Type B pancreatic cell (in vitro differentiated cells): ENCODE data around the gene LSM14A. TPM values are rescaled to one million over a fixed set of nuclear protein-coding genes. Genes with fewer than 3 reads are reported as not detected.
A peak's percentile ranks its signal among the peaks of the same experiment; 100 is the strongest.

ENCODE experiments used
- DNase-seq: peaks from one replicate; pipeline ENCODE4 v3.0.0; 2021; ENCODE audit warnings: mixed read lengths; ENCODE audit not compliant: unreplicated experiment; ENCODE audit errors: extremely low spot score
- H3K27ac Mint-ChIP-seq: 2 replicates; pipeline ENCODE4 v1.8.0; 2021; ENCODE audit warnings: mild to moderate bottlenecking, mixed read lengths
- H3K27me3 Mint-ChIP-seq: 2 replicates; pipeline ENCODE4 v1.8.0; 2021; ENCODE audit warnings: mixed read lengths
- H3K36me3 Mint-ChIP-seq: 2 replicates; pipeline ENCODE4 v1.8.0; 2021; ENCODE audit warnings: mixed read lengths
- H3K4me1 Mint-ChIP-seq: one replicate; pipeline ENCODE4 v1.8.0; 2021; ENCODE audit warnings: mixed read lengths; ENCODE audit not compliant: unreplicated experiment
- H3K4me3 Mint-ChIP-seq: 2 replicates; pipeline ENCODE4 v1.8.0; 2021; ENCODE audit warnings: mild to moderate bottlenecking, mixed read lengths
- H3K9me3 Mint-ChIP-seq: 2 replicates; pipeline ENCODE4 v1.8.0; 2021; ENCODE audit warnings: mixed read lengths
- total RNA-seq: library from RNA; stranded (reverse); gene quantifications from 2 replicates; pipeline ENCODE4 v1.2.1, GENCODE V29; 2021; ENCODE audit warnings: low replicate concordance
- TF ChIP-seq, protein P1 (sequence below): fragments of 200-600 bp; sonication (generic); conservative IDR thresholded peaks from 2 replicates; pipeline ENCODE4 v1.5.0; 2021; ENCODE audit warnings: antibody characterized with exemption, mild to moderate bottlenecking

Gene LSM14A
- total RNA-seq, 1 donor from 2014 or later: 112 TPM

DNA sequence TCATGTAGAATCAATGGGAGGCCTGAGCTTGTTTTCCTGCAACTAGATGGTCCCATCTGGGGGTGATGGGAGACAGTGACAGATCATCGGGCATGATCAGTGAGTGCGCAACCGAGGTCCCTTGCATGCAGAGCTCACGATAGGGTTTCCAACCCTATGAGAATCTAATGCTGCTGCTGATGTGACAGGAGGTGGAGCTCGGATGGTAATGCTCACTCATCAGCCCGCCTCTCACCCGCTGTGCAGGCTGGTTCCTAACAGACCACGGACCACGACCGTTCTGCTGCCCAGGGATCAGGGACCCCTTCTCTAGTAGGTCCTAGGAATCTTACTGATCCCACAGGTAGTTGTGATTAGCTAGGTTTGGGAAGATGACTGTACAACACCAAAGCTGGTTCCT, 58.5 kb downstream of the LSM14A start:
- Mint-ChIP-seq H3K27me3 (no peaks in the 10 kb centered on the region), H3K4me1 (peaks cover 3% of the 10 kb centered on the region), H3K36me3 (peaks cover 14% of the 10 kb centered on the region), H3K4me3 (no peak overlapping the region), H3K27ac (no peak overlapping the region), H3K9me3 (no peaks in the 10 kb centered on the region)
- no peak for DNase-seq
- TF ChIP-seq, protein P1, sequence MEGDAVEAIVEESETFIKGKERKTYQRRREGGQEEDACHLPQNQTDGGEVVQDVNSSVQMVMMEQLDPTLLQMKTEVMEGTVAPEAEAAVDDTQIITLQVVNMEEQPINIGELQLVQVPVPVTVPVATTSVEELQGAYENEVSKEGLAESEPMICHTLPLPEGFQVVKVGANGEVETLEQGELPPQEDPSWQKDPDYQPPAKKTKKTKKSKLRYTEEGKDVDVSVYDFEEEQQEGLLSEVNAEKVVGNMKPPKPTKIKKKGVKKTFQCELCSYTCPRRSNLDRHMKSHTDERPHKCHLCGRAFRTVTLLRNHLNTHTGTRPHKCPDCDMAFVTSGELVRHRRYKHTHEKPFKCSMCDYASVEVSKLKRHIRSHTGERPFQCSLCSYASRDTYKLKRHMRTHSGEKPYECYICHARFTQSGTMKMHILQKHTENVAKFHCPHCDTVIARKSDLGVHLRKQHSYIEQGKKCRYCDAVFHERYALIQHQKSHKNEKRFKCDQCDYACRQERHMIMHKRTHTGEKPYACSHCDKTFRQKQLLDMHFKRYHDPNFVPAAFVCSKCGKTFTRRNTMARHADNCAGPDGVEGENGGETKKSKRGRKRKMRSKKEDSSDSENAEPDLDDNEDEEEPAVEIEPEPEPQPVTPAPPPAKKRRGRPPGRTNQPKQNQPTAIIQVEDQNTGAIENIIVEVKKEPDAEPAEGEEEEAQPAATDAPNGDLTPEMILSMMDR: no peak

DNA sequence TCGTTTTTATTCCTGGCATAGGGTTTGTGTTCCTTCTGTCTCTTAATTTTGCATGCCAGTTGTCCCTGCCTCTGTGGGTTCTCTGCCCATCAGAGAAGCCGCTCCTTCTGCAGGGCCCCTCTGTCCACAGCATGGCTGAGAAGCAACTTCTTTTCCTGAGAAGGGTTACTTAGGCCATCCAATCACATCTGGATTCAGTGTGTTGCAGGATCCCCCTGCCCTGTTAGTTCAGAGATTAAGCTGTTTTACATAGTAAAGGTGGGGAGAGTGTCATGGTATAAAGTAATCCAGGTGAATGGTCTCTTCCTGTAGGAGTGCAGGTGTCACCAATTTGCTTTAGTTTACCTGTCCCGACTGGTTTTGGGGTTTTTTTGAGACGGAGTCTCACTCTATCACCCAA, 59.1 kb downstream of the LSM14A start:
- no peak overlapping the region for H3K27ac Mint-ChIP-seq
- H3K4me3 Mint-ChIP-seq: no peak overlapping the region
- H3K4me1 Mint-ChIP-seq: peaks cover 8% of the 10 kb centered on the region
- no peak for DNase-seq
- no peaks in the 10 kb centered on the region for H3K9me3 Mint-ChIP-seq
- peaks cover 14% of the 10 kb centered on the region for H3K36me3 Mint-ChIP-seq
- TF ChIP-seq, protein P1: no peak
- no peaks in the 10 kb centered on the region for H3K27me3 Mint-ChIP-seq

DNA sequence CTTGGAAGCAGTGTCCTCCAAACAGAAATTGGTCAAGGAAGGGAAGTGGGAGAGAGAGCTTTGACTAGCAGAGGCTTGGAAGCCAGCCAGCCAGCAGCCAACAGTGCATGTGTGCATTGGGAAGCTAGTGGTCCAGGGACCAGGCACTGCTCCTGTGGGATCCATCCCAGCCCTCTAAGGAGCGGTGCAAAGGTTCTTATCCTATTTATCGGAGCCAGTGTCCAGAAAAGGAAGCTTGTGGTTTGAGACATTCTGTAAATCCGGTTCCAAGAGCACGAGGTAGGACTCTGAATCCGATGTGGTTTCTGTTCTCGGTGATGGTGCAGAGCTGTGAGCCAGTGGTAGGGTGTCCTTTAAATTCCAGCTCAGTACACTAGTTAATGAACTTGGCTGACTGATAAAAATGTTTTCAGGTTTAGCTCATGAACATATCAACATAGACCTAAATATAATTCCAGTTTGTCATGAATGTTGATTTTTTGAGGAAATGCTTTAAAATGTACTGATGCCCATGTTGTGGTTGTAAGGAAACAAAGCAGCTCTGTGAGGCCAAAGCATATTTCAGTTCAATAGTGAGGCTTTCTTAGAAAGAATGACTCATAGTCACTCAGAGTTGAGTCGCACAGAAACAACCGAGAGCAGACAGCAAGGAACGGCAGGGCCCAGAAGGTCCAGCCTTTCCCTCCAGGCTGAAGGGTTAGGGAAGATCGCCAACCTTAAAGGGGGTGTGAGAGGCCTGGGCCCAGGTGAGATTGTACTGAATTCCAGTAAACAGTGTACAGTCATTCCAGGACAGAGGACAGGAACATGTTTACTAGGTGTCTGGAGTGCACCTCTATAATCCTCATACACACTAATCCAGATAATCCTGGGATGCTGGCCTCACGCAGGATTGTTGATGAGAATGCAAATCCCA, 60.5 kb downstream of the LSM14A start:
- no peak overlapping the region for H3K4me3 Mint-ChIP-seq
- no peaks in the 10 kb centered on the region for H3K9me3 Mint-ChIP-seq
- H3K36me3 Mint-ChIP-seq: peaks cover 14% of the 10 kb centered on the region
- peak overlapping the region; percentile 54 for H3K27ac Mint-ChIP-seq
- TF ChIP-seq, protein P1: no peak
- DNase-seq: no peak
- no peaks in the 10 kb centered on the region for H3K27me3 Mint-ChIP-seq
- peaks cover 8% of the 10 kb centered on the region for H3K4me1 Mint-ChIP-seq

DNA sequence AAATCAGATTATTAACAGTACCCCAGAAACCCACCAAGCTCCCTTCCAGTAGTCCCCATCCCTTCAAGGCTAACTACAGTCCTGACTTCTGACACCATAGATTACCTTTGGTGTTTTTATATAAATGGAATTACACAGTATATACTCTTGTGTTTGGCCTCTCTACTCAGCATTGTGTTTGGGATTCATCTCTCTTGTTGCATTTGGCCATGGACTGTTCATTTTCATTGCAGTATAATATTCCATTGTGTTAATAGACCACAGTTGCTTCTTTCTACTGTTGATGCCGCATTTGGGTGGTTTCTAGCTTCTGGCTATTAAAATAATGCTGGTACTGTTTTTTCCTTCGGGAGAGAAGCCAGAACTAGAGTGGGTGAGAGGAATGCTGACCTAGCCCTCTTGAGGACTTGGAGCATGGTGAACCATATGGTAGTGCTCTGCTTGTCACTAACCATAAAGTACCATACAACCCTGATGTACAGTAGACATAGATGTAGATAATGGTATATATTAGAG, 63.2 kb downstream of the LSM14A start:
- H3K9me3 Mint-ChIP-seq: no peaks in the 10 kb centered on the region
- H3K27me3 Mint-ChIP-seq: no peaks in the 10 kb centered on the region
- no peak overlapping the region for H3K4me3 Mint-ChIP-seq
- TF ChIP-seq, protein P1: no peak
- no peak overlapping the region for H3K27ac Mint-ChIP-seq
- no peaks in the 10 kb centered on the region for H3K36me3 Mint-ChIP-seq
- DNase-seq: no peak
- H3K4me1 Mint-ChIP-seq: peaks cover 8% of the 10 kb centered on the region

DNA sequence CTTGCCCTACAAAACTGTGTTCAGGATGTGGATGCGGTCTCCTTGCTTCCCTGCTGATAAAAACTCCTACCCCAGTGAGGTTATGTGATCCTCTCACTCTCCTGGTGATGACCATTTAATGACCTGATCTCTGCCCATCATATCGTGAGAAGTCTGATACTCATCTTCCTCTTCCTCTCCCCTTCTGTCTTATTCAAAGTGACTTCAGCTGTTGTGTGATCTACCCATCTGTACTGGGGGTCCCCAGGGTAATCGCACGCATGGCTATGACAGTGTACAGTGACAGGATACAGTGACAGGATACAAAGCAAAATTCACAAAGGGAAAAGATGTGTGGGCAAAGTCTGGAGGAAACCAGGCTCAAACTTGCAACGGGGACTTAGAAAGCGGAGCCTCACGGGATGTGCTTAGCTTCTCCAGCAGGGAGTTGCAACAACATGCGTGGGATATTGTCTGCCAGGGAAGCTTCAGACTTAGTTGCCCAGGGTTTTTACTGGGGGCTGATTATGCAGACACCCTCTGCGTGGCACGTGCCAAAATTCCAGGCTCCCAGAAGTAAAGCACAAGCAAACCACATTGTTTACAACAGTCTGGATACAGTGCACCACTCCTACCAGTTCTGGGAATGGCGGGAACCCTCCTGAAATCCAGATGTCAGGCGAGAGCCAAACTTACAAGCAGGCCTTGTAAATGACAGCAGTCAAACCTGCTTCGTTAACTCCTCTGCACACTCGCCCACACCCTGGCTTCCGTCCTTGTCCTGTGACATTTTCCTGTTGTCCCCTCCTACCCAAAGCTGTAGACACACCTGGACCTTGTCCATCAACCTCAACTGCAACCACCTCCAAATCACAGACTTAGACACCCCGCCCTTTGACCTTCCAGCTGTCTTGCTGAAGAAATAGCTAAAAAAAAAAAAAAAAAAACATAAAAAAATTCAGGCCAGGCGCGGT, 64.0 kb downstream of the LSM14A start:
- TF ChIP-seq, protein P1: no peak
- Mint-ChIP-seq H3K9me3 (no peaks in the 10 kb centered on the region), H3K27ac (no peak overlapping the region), H3K36me3 (no peaks in the 10 kb centered on the region), H3K4me3 (no peak overlapping the region), H3K4me1 (peaks cover 8% of the 10 kb centered on the region), H3K27me3 (no peaks in the 10 kb centered on the region)
- DNase-seq: no peak
